GM12891 (cell line): Measurements from ENCODE around the gene FBXO46.

Experiments used
- DNase-seq: peaks from one replicate; pipeline ENCODE4 v3.0.0; 2011; ENCODE audit warnings: low spot score; ENCODE audit not compliant: insufficient read length
- FAIRE-seq: peaks from 2 replicates; lab custom pipeline; 2011; peaks lifted over from hg19 to GRCh38; lab: Jason Lieb, UNC
- PAX5 ChIP-seq: IDR thresholded peaks from 2 replicates; pipeline ENCODE4 v1.6.1; 2011; ENCODE audit warnings: low read length, moderate library complexity, mild to moderate bottlenecking; ENCODE audit not compliant: insufficient read depth, severe bottlenecking
- POLR2A ChIP-seq: IDR thresholded peaks from 2 replicates; pipeline ENCODE4 v1.6.1; 2011; ENCODE audit warnings: low read depth, low read length, control low read depth
- POLR2AphosphoS5 ChIP-seq: IDR thresholded peaks from 2 replicates; pipeline ENCODE4 v1.6.1; 2011; ENCODE audit warnings: low read depth, low read length, control low read depth
- POU2F2 ChIP-seq: IDR thresholded peaks from 2 replicates; pipeline ENCODE4 v1.6.1; 2011; ENCODE audit warnings: low read depth, mild to moderate bottlenecking, control low read depth, low read length, moderate library complexity
- SPI1 ChIP-seq: IDR thresholded peaks from 2 replicates; pipeline ENCODE4 v1.6.1; 2011; ENCODE audit warnings: low read depth, low read length, control low read depth
- TAF1 ChIP-seq: IDR thresholded peaks from 2 replicates; pipeline ENCODE4 v1.6.1; 2011; ENCODE audit warnings: low read depth, low read length, control low read depth

Gene FBXO46

DNA sequence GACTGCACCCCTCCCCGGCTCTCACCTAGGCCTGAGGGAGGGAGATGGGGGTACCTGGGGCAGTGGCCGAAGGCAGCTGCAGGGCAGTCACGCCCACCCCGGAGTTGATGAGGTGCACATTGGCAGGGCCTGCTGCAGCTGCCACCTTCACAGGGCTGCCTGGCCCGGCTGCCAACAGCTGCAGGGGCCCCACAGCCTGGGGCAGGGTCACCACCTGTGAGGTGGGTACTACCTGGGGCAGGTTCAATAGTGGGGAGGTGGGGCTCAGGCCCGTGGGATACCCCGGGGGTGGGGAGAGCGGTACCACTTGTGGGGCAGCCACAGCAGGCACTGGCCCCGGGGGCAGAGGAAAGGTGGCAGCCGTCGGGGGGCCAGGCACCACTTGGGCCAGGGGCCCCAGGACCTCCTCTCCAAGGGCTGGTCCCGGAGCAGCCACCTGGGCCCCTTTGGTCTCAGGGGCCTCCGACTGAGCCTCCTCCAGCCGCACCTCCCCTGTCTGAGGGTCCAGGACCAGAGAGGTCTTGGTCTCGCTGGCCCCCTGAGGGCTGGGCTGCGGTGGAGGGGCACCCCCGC is 35.7 kb upstream of the FBXO46 start:
- FAIRE-seq, result no peak
- TF ChIP-seq POLR2AphosphoS5, result no peak
- no peak for TF ChIP-seq TAF1
- no peak for TF ChIP-seq POLR2A
- TF ChIP-seq SPI1, result no peak
- no peak for TF ChIP-seq POU2F2
- TF ChIP-seq PAX5, result no peak
- DNase-seq, result no peak

DNA sequence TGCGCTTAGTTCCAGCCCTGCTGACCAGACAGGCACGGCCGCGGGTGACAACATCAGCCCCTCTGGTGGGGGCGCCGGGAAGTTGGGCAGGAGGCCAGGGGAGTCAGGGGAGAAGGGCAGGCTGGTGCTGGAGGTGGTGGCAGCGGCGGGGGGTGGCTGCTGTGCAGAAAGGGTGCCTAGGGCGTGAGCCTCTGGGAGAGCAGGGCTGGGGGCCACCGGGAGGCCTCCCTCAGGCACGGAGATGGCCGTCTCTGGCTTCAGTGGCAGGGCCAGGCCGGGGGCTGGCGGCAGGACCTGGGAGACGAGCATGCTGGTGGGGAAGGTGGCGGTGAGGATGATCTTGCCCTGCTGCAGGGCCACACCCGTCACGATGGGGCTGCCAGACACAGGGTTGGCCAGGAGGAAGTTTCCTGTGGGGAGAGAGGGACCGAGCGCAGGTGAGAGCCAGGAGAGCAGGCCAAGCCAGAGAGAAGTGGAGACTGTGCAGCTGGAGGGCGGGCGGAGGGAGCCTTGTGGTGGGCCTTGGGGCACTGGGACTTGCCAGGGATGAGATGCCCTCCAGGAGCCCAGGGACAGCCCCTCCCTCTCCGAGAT is 35.1 kb upstream of the FBXO46 start:
- no peak for DNase-seq
- FAIRE-seq, result no peak
- no peak for TF ChIP-seq SPI1
- TF ChIP-seq POLR2AphosphoS5, result no peak
- no peak for TF ChIP-seq POU2F2
- no peak for TF ChIP-seq PAX5
- TF ChIP-seq POLR2A, result no peak

DNA sequence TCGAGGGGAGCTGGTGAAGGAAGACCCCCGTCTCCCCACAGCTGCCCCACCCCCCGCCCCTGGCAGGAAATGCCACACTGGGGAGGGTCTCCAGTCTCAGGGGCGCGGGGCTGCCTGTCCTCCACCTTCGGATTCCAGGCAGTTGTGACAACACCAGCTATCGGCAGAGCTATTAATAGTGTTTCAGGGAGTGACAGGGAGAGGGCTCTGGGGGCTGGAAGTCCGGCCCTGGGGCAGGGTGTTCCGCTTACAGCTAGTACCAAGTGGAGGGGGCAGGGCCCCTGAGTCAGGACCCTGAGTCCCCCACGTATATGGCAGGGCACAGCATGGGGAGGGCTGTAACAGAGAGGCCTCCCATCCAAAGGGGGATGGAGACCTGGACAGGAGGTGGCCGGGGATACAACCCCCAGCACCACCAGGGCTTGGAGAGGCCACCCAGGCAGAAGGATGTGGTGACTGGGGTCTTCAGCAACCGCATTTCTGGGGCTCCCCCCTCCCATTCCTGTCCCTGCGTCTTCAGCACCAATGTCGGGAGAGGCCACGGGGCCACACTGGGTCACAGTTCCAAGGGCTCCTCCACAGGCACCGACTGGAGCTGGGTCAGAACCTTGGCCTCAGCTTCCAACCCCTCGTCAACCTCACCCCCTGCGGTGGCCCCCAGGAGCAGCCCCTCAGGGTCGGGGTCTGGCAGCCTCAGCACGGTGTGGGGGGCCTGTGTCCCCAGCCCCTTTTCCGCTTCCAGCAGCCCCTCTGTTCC is 34.4 kb upstream of the FBXO46 start:
- FAIRE-seq (no peak), DNase-seq (no peak)
- TF ChIP-seq TAF1 (no peak), POLR2AphosphoS5 (no peak), POU2F2 (no peak), SPI1 (no peak), POLR2A (no peak), PAX5 (no peak)

DNA sequence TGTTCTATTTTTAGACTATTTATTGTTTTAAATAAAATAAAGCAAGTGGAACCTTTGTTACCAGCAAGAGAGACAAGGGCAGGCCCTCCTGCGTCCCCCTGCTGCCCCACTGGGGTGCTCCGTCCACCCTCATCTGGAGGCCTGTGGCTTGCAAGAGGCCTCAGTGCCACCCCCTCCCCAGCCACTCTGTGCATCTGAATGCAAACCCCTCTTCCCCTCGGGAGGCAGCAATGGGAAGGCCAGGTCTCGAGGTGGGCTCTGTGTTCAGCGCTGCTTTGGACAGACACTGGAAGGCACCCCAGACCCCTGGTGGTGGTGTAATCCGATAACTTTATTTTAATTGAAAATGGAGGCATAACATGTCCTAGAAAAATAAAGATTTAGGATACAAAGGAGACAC is 33.8 kb upstream of the FBXO46 start:
- DNase-seq (no peak), FAIRE-seq (no peak)
- no peak for TF ChIP-seq TAF1
- TF ChIP-seq PAX5, result no peak
- TF ChIP-seq POLR2AphosphoS5, result no peak
- no peak for TF ChIP-seq POU2F2
- no peak for TF ChIP-seq SPI1
- no peak for TF ChIP-seq POLR2A

DNA sequence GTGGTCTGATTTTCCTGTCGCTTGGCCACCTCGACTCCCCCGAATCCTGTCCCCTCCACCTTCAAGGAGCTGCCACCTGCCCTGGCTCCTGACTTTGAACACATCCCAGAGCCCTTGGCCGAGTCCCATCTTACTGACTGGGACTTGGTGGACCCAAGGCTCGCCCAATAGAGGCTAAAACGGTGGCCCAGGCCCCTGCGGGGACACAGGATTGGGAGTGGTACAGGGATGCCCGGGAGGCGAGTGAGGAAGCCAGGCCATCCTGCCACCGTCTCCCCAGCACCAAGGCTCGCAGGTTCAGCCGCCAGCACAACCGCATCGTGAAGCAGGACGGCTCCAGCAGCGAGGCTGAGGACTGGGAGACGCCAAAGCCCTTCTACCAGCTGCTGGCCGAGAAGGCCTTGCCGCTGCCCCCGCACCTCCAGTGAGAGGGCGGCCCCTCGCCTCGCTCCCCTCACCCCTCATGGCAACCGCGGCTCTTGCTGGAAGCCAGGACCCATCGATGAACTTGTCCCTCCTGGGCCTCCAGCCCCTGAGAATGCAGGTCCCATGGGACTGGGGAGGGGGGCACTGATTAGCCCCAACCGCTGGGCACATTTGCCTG is 33.1 kb upstream of the FBXO46 start:
- TF ChIP-seq POLR2AphosphoS5 (no peak), POU2F2 (no peak), TAF1 (no peak), POLR2A (no peak), SPI1 (no peak), PAX5 (no peak)
- DNase-seq, result no peak
- no peak for FAIRE-seq

DNA sequence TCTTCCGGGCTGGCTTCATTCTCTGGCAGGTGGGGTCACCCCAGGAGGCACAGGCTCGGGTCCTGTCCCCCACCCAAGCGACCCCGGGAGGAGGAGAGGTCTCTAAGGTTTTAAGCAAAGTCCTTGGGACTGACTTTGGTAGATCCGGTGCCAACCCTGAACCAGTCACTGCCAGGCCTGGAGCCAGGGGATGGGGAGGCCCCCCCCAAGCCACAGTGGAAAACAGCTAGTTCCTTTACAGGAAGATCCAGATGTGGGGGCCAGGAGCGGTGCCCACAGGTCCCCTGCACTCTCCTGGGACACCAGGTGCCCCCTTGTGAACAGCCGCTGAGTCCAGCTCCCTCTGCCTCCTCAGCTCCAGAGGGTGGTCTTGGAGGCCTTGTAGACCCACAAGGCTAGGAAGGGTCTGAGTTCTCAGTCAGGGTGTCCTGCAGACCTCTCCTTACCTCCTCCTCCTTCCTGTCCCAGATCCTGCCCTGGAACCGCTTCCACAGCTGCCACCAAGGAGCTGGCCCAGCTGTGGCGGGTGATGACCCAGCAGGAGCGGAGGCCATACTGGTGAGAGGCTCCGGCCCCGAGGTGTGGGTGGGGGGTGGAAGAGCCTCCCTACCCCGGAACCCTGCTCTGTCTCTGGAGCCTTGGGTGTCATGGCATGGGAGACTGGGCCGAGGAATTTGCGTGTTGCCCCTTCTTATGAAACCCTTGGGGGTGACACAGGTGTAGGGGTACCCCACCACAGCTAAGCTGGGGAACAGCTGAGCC is 32.4 kb upstream of the FBXO46 start:
- FAIRE-seq (no peak), DNase-seq (no peak)
- no peak for TF ChIP-seq POU2F2
- TF ChIP-seq TAF1, result no peak
- TF ChIP-seq PAX5, result no peak
- no peak for TF ChIP-seq POLR2A
- TF ChIP-seq POLR2AphosphoS5, result no peak
- no peak for TF ChIP-seq SPI1

DNA sequence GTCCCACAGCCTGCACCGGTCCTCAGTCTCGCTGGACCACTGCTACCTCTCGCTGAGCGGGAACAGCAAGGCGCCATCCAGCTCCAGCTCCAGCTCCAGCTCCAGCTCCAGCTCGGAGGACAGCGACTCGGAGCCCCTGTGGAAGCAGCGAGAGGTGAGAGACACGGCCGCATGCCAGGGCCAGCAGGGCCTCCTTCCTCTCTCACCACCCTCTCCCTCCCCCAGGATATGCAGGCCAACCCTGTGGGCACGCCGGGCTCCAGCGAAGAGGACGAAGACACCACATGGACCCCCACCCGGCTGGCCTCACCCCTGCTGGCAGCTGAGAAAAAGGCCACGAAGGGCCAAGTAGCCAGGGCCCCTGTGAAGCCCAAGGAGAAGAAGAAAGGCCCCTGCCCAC is 31.0 kb upstream of the FBXO46 start:
- TF ChIP-seq TAF1 (no peak), SPI1 (no peak), PAX5 (no peak), POLR2A (no peak), POLR2AphosphoS5 (no peak), POU2F2 (no peak)
- no peak for FAIRE-seq
- DNase-seq, result no peak

DNA sequence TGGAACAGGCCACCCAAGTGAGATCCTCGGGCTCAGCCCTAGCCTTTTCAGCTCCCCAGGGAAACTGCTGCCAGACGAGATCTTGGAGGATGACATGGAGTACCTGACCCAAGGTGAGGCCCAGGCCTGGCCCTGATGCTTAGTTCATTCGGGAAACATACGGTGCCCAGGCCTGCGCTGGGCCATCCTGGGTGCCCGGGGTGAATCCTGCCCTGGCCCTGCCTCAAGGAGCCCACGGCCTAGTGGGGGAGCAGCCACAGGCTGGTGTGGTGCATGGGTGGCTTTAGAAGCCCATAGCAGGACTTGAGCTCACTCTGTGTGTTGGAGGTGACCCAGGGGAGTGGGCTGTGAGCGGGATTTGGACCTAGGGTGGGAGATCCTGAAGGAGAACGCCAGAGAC is 28.2 kb upstream of the FBXO46 start:
- FAIRE-seq (no peak), DNase-seq (no peak)
- TF ChIP-seq SPI1, result no peak
- TF ChIP-seq POU2F2, result no peak
- TF ChIP-seq POLR2A, result no peak
- no peak for TF ChIP-seq POLR2AphosphoS5
- TF ChIP-seq TAF1, result no peak
- no peak for TF ChIP-seq PAX5

DNA sequence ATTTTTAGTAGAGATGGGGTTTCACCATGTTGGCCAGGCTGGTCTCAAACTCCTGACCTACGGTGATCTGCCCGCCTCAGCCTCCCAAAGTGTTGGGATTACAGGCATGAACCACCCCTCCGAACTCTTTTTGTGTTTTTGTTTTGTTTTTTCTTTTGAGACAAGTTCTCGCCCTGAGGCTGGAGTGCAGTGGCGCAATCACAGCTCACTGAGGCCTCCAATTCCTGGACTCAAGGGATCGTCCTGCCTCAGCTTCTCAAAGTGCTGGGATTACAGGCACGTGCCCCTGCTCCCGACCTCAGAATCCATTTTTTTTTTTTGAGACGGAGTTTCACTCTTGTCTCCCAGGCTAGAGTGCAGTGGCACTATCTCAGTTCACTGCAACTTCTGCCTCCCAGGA is 27.0 kb upstream of the FBXO46 start:
- no peak for DNase-seq
- FAIRE-seq, result no peak
- TF ChIP-seq POLR2AphosphoS5 (no peak), SPI1 (no peak), TAF1 (no peak), PAX5 (no peak), POU2F2 (no peak), POLR2A (no peak)
